Colonic mucosa (tissue), 4 donors: Measurements from ENCODE around the gene LTBP2. TPM values are rescaled to one million over a fixed set of nuclear protein-coding genes. Genes with fewer than 3 reads are reported as not detected.

Experiments used
- DNase-seq: peaks from one replicate; pipeline ENCODE4 v3.0.0-alpha.2; 2020
- H3K27ac ChIP-seq: fragments of 200-600 bp; one replicate; pipeline ENCODE4 v1.8.0; 2021
- H3K27me3 ChIP-seq: fragments of 200-600 bp; one replicate; pipeline ENCODE4 v1.8.0; 2021
- H3K36me3 ChIP-seq: fragments of 200-600 bp; one replicate; pipeline ENCODE4 v1.8.0; 2021
- H3K4me1 ChIP-seq: fragments of 200-600 bp; one replicate; pipeline ENCODE4 v1.8.0; 2021; ENCODE audit warnings: mild to moderate bottlenecking
- H3K4me3 ChIP-seq: fragments of 200-600 bp; one replicate; pipeline ENCODE4 v1.8.0; 2021
- H3K9ac ChIP-seq, 2 donors: one replicate each; pipeline ENCODE4 v1.7.0; 2013; ENCODE audit warnings: control low read depth in 2 of 2, low read depth in 2 of 2, low read length in 2 of 2
- H3K9me3 ChIP-seq: fragments of 200-600 bp; one replicate; pipeline ENCODE4 v1.8.0; 2021
- intact Hi-C: fragments of 100-400 bp; cut with DNase I; formaldehyde crosslinking; loops from one replicate; pipeline ENCODE4 v1.14.1; 2022
- total RNA-seq, 2 donors: library from RNA; stranded (reverse); fragmentation: NEBNext Ultra II Directional in 1 of 2; extraction: Animal tissue kit (Norgen Biotek cat#: 25700) in 1 of 2; gene quantifications; one replicate each; pipeline ENCODE4 v1.2.1, GENCODE V29; 2021
- TF ChIP-seq, protein P1 (sequence below): fragments of 200-600 bp; IDR thresholded peaks from one replicate; pipeline ENCODE4 v1.8.0; 2022; ENCODE audit warnings: antibody characterized with exemption, mild to moderate bottlenecking
- donor health status: healthy.
- donor health status: DM: no; HTN: no; CAD: no.
- donor health status: DM: no; HTN: no; CAD: no.

LTBP2 gene
- total RNA-seq, 2 donors from 2014 or later: 1.9 to 3.7 TPM

DNA sequence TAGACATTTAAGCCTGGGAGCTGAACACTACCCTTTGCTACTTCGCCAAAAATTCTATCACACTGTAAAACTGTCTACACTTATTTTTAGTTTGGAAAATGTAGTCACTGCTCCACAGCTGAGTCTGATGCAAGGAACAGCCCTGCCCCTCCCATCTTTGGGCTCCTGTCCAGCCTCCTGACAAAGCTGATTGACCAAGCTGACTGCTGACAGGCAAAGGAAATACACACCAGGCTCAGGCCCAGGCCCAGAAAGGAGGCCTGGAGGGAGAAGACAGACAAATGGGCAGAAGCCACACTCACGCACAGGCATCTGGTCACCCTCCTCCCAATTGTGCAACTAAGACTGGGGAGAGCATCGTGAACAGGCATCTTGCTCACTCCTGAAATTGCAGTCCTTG, 63.2 kb downstream of the LTBP2 start:
- H3K9ac ChIP-seq: no peak overlapping the region
- H3K27ac ChIP-seq: no peak overlapping the region
- H3K36me3 ChIP-seq: no peaks in the 10 kb centered on the region
- no peaks in the 10 kb centered on the region for H3K27me3 ChIP-seq
- DNase-seq: no peak
- intact Hi-C loops: no loop called here
- H3K9me3 ChIP-seq: no peaks in the 10 kb centered on the region
- no peak overlapping the region for H3K4me3 ChIP-seq
- TF ChIP-seq, protein P1, sequence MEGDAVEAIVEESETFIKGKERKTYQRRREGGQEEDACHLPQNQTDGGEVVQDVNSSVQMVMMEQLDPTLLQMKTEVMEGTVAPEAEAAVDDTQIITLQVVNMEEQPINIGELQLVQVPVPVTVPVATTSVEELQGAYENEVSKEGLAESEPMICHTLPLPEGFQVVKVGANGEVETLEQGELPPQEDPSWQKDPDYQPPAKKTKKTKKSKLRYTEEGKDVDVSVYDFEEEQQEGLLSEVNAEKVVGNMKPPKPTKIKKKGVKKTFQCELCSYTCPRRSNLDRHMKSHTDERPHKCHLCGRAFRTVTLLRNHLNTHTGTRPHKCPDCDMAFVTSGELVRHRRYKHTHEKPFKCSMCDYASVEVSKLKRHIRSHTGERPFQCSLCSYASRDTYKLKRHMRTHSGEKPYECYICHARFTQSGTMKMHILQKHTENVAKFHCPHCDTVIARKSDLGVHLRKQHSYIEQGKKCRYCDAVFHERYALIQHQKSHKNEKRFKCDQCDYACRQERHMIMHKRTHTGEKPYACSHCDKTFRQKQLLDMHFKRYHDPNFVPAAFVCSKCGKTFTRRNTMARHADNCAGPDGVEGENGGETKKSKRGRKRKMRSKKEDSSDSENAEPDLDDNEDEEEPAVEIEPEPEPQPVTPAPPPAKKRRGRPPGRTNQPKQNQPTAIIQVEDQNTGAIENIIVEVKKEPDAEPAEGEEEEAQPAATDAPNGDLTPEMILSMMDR: no peak
- H3K4me1 ChIP-seq: no peaks in the 10 kb centered on the region

DNA sequence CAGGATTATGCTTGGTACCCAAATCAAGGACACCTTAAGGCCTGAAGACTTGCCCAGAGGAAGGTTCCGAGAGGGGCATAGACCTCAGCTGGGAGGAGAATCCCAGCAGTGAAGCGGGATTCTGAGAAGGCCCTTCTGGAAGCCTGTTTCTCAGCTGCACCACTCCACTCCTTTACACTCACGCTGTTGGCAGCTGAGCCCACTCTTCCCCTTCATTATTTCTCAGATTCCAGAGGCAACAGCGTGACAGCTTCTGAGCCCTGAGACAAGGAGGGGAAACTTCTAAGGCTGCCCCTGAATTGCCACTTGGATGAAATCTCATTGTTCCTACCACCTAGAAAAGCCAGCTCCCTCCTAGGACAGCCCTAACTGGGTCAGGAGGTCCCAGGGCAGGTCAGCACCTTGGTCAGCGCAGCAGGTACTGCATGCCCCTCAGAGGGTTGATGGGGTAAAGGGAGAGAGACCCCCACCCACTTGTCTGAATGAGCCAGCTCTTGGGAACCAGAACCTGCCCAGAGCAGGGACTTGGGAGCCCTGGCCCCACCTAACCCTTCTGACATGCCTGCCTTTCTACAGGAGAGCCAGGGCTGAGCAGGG, 64.6 kb downstream of the LTBP2 start:
- H3K4me1 ChIP-seq: no peaks in the 10 kb centered on the region
- DNase-seq: no peak
- no peak overlapping the region for H3K4me3 ChIP-seq
- no peaks in the 10 kb centered on the region for H3K36me3 ChIP-seq
- intact Hi-C loops: no loop called here
- no peak overlapping the region for H3K27ac ChIP-seq
- TF ChIP-seq, protein P1: no peak
- no peaks in the 10 kb centered on the region for H3K27me3 ChIP-seq
- H3K9ac ChIP-seq: no peak overlapping the region
- H3K9me3 ChIP-seq: no peaks in the 10 kb centered on the region

DNA sequence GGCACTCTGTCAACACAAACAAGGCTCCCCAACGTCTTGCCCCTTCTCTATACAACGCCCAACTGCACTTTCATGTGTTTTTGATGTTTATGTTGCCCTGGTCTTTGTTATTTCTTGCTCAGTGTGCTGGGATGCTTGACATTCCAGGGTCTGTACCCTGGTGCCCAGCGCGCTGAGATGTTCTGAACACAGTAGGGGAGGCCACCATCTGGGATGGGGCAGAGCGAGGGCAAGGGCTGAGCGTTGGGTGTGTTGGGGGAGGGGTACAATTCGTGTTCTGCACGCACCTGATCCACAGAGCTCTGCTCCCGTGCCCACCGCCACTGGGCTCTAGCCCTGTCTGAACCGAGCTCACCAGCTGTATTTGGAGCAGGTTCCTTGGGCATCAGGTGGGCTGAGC, 65.6 kb downstream of the LTBP2 start:
- H3K4me1 ChIP-seq: no peaks in the 10 kb centered on the region
- TF ChIP-seq, protein P1: no peak
- no peaks in the 10 kb centered on the region for H3K36me3 ChIP-seq
- H3K27me3 ChIP-seq: no peaks in the 10 kb centered on the region
- H3K9ac ChIP-seq: no peak overlapping the region
- no peak overlapping the region for H3K27ac ChIP-seq
- DNase-seq: no peak
- no peak overlapping the region for H3K4me3 ChIP-seq
- no peaks in the 10 kb centered on the region for H3K9me3 ChIP-seq
- intact Hi-C loops: no loop called here

DNA sequence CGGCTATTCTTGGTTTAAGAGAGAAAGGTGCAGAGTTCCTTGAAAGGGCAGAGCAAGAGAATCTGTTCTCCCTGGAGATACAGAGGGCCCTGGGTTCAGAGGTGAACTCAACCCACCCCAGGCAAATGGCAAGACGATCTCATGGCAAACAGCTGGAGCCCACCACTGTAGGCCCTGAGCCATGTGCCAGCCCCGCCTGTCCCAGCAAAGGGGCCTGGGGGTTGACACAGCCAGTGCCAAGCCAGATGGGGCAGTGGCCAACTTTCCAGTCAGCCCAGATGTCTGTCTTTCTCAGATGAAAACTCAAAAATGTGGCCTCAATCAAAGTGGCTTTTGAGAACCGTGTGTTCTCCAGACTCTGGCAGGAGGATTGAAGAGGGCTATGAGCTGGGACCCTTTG, 66.7 kb downstream of the LTBP2 start:
- intact Hi-C loops: no loop called here

DNA sequence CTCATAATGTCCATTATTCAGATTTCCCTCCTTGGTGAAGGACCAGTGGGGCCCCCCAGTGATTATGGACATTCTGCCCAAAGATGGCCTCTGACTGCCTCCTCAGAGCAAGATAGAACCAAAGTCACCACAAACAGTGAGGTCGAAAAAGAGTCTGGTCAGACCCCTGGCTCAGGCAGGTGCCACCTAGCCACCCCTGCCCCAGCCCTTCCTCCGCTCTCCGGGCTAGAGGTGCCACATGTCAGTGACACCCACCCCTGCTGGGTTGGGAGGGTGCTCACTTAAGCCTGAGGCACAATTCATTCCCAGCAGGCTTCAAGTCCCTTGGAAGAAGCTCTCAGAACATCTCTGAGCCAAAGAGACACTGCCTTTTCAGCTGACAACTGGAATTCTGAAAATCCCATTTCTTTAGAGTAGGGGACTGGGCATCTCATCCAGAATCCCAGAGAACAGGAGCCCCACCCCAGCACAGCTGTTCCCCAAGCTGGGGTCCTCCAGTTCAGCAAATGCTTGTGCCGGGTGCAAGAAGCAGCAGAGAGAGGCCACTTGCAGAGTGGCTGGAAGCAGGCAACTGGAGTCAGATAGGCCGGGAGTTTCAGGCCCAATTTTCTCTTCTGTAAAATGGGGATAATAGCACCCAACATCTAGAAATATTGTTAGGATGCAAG, 68.1 kb downstream of the LTBP2 start:
- Histone ChIP-seq H3K9me3 (no peaks in the 10 kb centered on the region), H3K4me3 (no peak overlapping the region), H3K36me3 (no peaks in the 10 kb centered on the region), H3K27me3 (no peaks in the 10 kb centered on the region), H3K4me1 (no peaks in the 10 kb centered on the region), H3K27ac (no peak overlapping the region), H3K9ac (no peak overlapping the region)
- DNase-seq: no peak
- TF ChIP-seq, protein P1: no peak
- intact Hi-C loops: no loop called here

More for the DNA sequence above, 66.7 kb downstream of the LTBP2 start:
- TF ChIP-seq, protein P1: no peak
- Histone ChIP-seq H3K27ac (no peak overlapping the region), H3K36me3 (no peaks in the 10 kb centered on the region), H3K4me1 (no peaks in the 10 kb centered on the region), H3K9me3 (no peaks in the 10 kb centered on the region), H3K9ac (no peak overlapping the region), H3K4me3 (no peak overlapping the region), H3K27me3 (no peaks in the 10 kb centered on the region)
- DNase-seq: no peak
